Mammary epithelial cell (primary cell): ENCODE measurements around the gene PRKAG1.

Source experiments
- EZH2 ChIP-seq: IDR thresholded peaks from 2 replicates; pipeline ENCODE4 v1.6.1; 2012; ENCODE audit warnings: low read length, inconsistent platforms, borderline replicate concordance
- TF ChIP-seq, protein P1 (sequence below), 2 donors: IDR thresholded peaks in 1 of 2; conservative IDR thresholded peaks in 1 of 2; 2 replicates each; pipeline ENCODE4 v1.5.1; 2011 to 2012; ENCODE audit warnings: inconsistent platforms in 2 of 2, low read length in 2 of 2, mild to moderate bottlenecking in 2 of 2, control low read depth in 1 of 2, low read depth in 1 of 2; ENCODE audit not compliant: insufficient read depth in 1 of 2; ENCODE audit errors: extremely low read depth in 1 of 2

DNA sequence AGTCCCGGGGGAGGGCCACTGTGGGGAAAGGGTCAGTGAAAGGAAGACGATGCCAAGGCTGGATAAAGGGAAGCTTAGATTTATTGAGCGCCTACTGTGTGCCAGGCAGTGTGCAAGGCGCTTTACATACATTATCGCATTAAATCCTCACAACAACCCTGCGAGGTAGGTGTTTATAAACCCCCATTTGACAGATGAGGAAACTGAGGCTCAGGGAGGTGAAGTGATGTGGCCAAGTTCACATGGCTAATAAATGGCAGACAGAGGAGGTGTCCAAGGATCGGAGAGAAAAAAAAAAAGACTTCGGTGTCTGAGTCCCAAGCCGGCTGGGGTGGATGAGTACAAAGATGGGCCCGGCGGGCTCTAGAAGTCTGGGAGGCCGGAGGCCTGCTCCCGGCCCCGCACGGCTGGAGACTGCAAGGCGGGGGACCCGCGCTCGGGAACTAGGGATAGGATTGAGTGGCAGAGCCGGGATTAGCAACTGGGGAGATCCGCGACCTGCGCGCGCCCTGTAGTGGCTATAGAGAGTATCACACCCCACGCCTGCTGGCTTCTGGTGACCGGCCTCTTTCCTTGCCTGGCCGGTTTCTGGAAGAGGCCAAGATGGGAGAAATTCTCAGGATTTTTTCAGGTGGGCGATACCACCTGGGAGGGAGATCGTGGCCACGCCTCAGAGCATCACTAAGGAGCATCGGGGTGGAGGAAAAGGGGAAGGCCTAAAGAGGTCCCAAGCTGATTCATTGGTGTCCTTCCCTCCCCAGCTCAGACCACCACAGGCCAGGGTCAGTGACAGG is 23.3 kb downstream of the PRKAG1 start:
- TF ChIP-seq, protein P1, sequence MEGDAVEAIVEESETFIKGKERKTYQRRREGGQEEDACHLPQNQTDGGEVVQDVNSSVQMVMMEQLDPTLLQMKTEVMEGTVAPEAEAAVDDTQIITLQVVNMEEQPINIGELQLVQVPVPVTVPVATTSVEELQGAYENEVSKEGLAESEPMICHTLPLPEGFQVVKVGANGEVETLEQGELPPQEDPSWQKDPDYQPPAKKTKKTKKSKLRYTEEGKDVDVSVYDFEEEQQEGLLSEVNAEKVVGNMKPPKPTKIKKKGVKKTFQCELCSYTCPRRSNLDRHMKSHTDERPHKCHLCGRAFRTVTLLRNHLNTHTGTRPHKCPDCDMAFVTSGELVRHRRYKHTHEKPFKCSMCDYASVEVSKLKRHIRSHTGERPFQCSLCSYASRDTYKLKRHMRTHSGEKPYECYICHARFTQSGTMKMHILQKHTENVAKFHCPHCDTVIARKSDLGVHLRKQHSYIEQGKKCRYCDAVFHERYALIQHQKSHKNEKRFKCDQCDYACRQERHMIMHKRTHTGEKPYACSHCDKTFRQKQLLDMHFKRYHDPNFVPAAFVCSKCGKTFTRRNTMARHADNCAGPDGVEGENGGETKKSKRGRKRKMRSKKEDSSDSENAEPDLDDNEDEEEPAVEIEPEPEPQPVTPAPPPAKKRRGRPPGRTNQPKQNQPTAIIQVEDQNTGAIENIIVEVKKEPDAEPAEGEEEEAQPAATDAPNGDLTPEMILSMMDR (conservative IDR thresholded peaks at IDR 0.05 in 1 of 2, IDR thresholded peaks at IDR 0.05 in 1 of 2; ENCODE audit: extremely low read depth in 1 of 2, insufficient read depth in 1 of 2, low read depth in 1 of 2, low read length in 2 of 2): peak; percentile 72 to 85
- no peak for TF ChIP-seq EZH2
